NCI-H128 (cell line): ENCODE measurements around the gene SLC11A2.
"Not testable (repeated sequence)": the region's sequence is repeated elsewhere in the genome, so short reads cannot be mapped to it uniquely, and the experiment has no call there.

Experiments used
- DNase-seq: peaks from one replicate; lab custom pipeline; 2025; ENCODE audit not compliant: unreplicated experiment; lab: John Stamatoyannopoulos, UW

Gene SLC11A2

GRCh38 chr12:51027342-51027835, 1.2 kb upstream of the SLC11A2 start:
- no peak for DNase-seq

GRCh38 chr12:51025338-51025835, 797 bp downstream of the SLC11A2 start:
- DNase-seq = no peak

DNA sequence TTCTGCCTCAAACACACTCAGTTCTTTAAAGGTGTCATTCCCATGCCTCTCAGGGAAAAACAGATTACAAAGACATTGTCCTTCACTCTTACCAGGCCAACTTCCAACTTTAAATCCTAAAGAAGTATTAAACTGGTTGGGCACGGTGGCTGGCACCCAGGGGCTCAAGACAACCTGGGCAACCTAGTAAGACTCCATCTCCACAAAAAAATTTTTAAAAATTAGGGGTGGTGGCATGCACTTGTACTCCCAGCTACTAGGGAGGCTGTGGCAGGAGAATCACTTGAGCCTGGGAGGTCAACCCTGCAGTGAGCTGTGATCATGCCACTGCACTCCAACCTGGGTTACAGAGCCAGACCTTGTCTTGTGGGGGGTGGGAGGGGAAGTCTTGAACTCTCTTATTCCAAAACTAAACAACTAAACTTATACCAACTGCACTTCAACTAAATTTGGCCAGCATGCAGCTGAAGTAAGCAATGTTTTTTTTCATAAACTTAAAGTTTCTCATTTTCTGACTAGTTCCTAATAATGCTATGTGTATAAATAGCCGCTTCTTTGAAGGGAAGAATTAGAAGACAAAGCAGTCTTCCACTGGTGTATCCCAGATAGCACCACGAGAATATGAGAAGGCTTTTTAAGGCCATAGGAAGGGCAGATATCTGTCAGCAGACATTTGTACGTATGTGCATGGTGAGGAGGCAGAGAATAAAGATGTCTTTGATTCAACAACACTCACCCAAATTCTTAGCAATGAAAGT, 2.4 kb downstream of the SLC11A2 start:
- no peak for DNase-seq

- DNase-seq = no peak
These were observed 4.5 kb downstream of the SLC11A2 start for GRCh38 chr12:51021694-51022093.

- no peak for DNase-seq
These were observed 5.6 kb downstream of the SLC11A2 start for GRCh38 chr12:51020448-51021182.

GRCh38 chr12:51019927-51020326, 6.3 kb downstream of the SLC11A2 start:
- DNase-seq = no peak

- DNase-seq = no peak
These were observed 7.2 kb downstream of the SLC11A2 start for GRCh38 chr12:51018956-51019355.

- DNase-seq = no peak
These were observed 8.7 kb downstream of the SLC11A2 start for GRCh38 chr12:51017452-51017851.

DNA sequence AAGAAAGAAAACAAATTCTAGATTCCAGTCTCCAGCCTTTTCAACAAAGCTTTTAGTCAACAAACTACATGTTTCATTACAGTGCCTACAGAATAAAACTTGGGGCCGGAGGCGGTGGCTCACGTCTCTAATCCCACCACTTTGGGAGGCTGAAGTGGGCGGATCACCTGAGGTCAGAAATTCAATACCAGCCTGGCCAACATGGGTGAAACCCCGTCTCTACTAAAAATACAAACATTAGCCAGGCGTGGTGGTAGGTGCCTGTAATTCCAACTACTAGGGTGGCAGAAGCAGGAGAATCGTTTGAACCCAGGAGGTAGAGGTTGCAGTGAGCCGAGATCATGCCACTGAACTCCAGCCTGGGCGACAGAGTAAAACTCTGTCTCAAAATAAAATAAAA, 11.7 kb downstream of the SLC11A2 start:
- DNase-seq = not testable (repeated sequence)

GRCh38 chr12:51013441-51013840, 12.7 kb downstream of the SLC11A2 start:
- DNase-seq = no peak

DNA sequence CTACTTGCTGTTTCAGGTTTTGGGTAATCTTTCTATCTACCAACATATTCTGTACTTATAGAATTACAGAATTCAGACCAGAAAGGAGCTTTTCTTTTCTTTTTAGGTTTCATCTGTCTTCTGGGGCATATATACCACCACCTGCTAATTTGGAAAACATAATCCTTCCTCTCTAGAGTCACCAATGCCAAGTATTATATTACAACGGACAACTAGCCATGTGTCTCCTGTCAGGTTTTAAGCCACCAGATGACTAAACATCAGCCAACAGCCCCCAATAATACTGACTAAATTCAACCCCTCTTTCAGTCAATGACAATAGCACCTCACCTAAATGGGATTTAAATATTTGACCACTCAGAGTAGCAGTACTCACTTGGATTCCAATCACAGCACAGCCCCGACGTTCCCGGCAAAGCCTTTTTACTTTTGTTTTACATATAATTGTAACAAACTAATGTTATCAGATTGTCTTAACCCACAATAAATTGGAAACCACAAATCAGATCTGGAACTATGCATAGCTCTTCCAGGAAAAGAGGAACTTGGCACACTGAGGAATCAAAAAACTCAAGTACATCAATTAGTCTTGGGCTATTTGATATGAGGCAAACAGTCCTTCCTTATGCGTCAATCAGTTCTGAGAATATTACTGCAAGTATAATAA, 13.5 kb downstream of the SLC11A2 start:
- DNase-seq = no peak

- no peak for DNase-seq
These were observed 14.2 kb downstream of the SLC11A2 start for GRCh38 chr12:51011955-51012354.

- no peak for DNase-seq
These were observed 17.1 kb downstream of the SLC11A2 start for GRCh38 chr12:51009056-51009440.

- DNase-seq = no peak
These were observed 17.7 kb downstream of the SLC11A2 start for GRCh38 chr12:51008329-51009055.

DNA sequence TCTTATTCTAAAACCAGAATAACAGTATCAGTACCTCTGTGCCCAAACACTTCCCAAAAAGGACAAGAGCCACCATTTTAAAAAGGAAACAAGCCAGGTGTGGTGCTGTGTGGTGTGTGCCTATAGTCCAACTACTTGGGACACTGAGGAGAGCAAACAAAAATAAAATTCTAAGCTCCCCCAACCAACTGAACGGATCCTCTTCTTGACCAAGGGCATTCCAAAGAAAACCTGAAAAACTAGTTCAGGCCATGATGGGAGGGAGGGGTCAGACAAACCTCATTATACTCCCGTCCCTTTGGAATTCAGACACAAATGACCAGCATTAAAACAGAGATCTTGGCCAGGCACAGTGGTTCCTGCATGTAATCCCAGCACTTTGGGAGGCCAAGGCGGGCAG, 20.5 kb downstream of the SLC11A2 start:
- no peak for DNase-seq

DNA sequence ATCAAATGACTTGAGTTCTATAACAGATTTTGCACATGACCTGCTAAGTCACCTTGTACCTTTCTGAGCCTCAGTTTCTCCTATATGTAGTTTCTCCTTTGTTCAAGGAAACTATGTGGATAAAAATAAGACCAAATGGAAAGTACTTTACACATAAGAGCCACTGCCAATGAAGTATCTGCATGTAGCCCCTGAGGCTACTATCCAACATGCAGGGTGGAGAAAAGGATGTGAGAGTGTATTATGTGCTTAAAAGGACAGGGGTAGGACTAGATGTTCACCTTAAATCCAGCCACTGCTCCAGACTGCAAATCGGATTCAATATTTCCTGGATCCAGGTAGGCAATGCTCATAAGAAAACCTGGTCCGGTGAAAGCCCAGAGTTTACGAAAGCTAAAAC, 21.2 kb downstream of the SLC11A2 start:
- DNase-seq = no peak

GRCh38 chr12:51004504-51004903, 21.7 kb downstream of the SLC11A2 start:
- no peak for DNase-seq

DNA sequence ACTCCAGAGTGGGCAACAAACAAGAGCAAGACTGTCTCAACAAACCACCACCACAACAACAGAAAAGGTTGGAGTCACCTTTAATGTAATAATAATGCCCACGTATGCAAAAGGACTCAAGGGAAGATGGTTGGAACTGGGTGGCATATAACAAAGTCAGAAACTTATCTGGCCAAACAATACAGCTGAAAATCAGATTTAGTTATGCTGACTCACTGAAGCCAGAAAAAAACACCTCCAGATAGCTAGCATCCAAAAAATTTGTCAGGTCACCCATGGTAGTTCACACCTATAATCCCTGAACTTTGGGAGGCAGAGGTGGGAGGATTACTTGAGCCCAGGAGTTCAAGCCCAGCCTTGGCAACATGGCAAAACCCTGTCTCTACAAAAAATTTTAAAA, 24.4 kb downstream of the SLC11A2 start:
- no peak for DNase-seq

GRCh38 chr12:51000245-51000644, 25.9 kb downstream of the SLC11A2 start:
- DNase-seq = no peak

- DNase-seq = no peak
These were observed 27.1 kb downstream of the SLC11A2 start for GRCh38 chr12:50999093-50999492.

DNA sequence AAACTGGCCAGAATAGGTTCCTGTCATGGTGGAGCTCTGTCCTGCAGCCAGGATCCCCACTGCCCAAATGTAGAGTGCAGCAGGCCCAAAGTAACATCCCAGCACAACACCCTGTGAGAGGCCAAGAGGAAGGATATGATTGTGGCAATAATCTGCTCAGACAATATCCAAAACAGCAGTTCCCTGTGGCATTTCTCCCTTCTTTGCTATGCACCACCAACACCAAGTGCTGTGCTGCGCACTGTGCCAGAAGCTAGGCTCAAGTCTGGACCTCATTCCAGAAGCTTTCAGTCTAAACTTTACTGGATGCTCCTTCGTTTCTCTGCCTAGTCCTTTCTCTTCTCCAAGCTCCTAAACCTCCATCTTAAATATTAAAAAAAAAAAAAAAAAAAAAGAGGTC, 33.4 kb downstream of the SLC11A2 start:
- DNase-seq = no peak
